IMR-90 (cell line): Measurements from ENCODE around the gene SLC26A6. TPM values are rescaled to one million over a fixed set of nuclear protein-coding genes. Genes with fewer than 3 reads are reported as not detected.

Source experiments
- ATAC-seq: fragments of 200-7000 bp; cut with Tn5 transposase; 2 replicates; pipeline ENCODE4 v1.9.1; 2020; ENCODE audit warnings: low read depth, mild to moderate bottlenecking, moderate library complexity
- Bru-seq: library from RNA; stranded (reverse); fragments of 400-500 nt; gene quantifications from one replicate; lab custom pipeline; 2021; lab: Mats Ljungman, UMichigan
- BruChase-seq, 2 experiments: library from RNA; stranded (reverse); fragments of 400-500 nt; gene quantifications; one replicate each; lab custom pipeline; 2021; lab: Mats Ljungman, UMichigan
- BruUV-seq: library from RNA; stranded (reverse); fragments of 400-500 nt; replicated peaks from 2 replicates; lab custom pipeline; 2021; lab: Mats Ljungman, UMichigan
- CTCF ChIA-PET: fragments of 300-600 bp; formaldehyde crosslinking; extraction: SDS; loops from one replicate; lab custom pipeline; 2021; ENCODE audit warnings: antibody characterized with exemption; lab: Yijun Ruan, JAX
- POLR2A ChIA-PET: fragments of 300-600 bp; sonication (Branson Sonifier 250); formaldehyde crosslinking; loops from one replicate; lab custom pipeline; 2022; ENCODE audit warnings: antibody characterized with exemption; ENCODE audit not compliant: unreplicated experiment; lab: Charles Lee
- DNase-seq: peaks from one replicate; pipeline ENCODE4 v3.0.0; 2013
- H2AFZ ChIP-seq: replicated peaks from 2 replicates; pipeline ENCODE3; 2013; ENCODE audit warnings: low read length, mild to moderate bottlenecking; ENCODE audit not compliant: poor library complexity
- H2AK5ac ChIP-seq: 2 replicates; pipeline ENCODE4 v1.6.1; 2013; ENCODE audit warnings: low read depth, low read length, inconsistent platforms
- H2AK9ac ChIP-seq: replicated peaks from 2 replicates; pipeline ENCODE3; 2013; ENCODE audit warnings: mild to moderate bottlenecking, low read depth, low read length, moderate library complexity; ENCODE audit not compliant: poor library complexity
- H2BK120ac ChIP-seq: 2 replicates; pipeline ENCODE4 v1.6.1; 2013; ENCODE audit warnings: low read depth, low read length, inconsistent platforms
- H2BK15ac ChIP-seq: 3 replicates; pipeline ENCODE4 v1.6.1; 2013; ENCODE audit warnings: low read depth, low read length, inconsistent platforms
- H2BK20ac ChIP-seq: 2 replicates; pipeline ENCODE4 v1.6.1; 2013; ENCODE audit warnings: low read depth, mild to moderate bottlenecking, inconsistent platforms, low read length, moderate library complexity
- H2BK5ac ChIP-seq: 2 replicates; pipeline ENCODE4 v1.6.1; 2013; ENCODE audit warnings: mild to moderate bottlenecking, low read depth, low read length, inconsistent platforms; ENCODE audit not compliant: poor library complexity, severe bottlenecking
- H3K14ac ChIP-seq: replicated peaks from 2 replicates; pipeline ENCODE4 v1.6.1; 2013; ENCODE audit warnings: low read depth, low read length, inconsistent platforms
- H3K18ac ChIP-seq: 2 replicates; pipeline ENCODE4 v1.6.1; 2013; ENCODE audit warnings: low read depth, low read length, control low read depth
- H3K23ac ChIP-seq: 2 replicates; pipeline ENCODE4 v1.6.1; 2013; ENCODE audit warnings: low read depth, low read length, inconsistent platforms
- H3K27ac ChIP-seq: 2 replicates; pipeline ENCODE4 v1.5.1; 2013; ENCODE audit warnings: mild to moderate bottlenecking, control low read depth, low read length; ENCODE audit not compliant: insufficient read depth
- H3K27me3 ChIP-seq: 2 replicates; pipeline ENCODE4 v1.6.1; 2013; ENCODE audit warnings: low read length; ENCODE audit not compliant: control insufficient read depth, insufficient read depth
- H3K36me3 ChIP-seq: 2 replicates; pipeline ENCODE4 v1.6.1; 2013; ENCODE audit warnings: low read length, mixed read lengths; ENCODE audit not compliant: control insufficient read depth, insufficient read depth
- H3K4ac ChIP-seq: 2 replicates; pipeline ENCODE4 v1.6.1; 2013; ENCODE audit warnings: low read depth, low read length, inconsistent platforms
- H3K4me1 ChIP-seq: 2 replicates; pipeline ENCODE4 v1.6.1; 2013; ENCODE audit warnings: low read length, mixed read lengths; ENCODE audit not compliant: control insufficient read depth, insufficient read depth
- H3K4me2 ChIP-seq: 2 replicates; pipeline ENCODE4 v1.6.1; 2013; ENCODE audit warnings: low read depth, mild to moderate bottlenecking, control low read depth, low read length, moderate library complexity
- H3K4me3 ChIP-seq: 2 replicates; pipeline ENCODE4 v1.5.1; 2013; ENCODE audit warnings: low read depth, mild to moderate bottlenecking, control low read depth, low read length, moderate library complexity; ENCODE audit not compliant: insufficient read depth
- H3K56ac ChIP-seq: 2 replicates; pipeline ENCODE4 v1.6.1; 2013; ENCODE audit warnings: low read length, inconsistent platforms; ENCODE audit not compliant: insufficient read depth; ENCODE audit errors: extremely low read depth
- H3K79me1 ChIP-seq, 2 experiments: 2 replicates each; pipeline ENCODE4 v1.6.1; 2013; ENCODE audit warnings: low read length in 2 of 2, inconsistent platforms in 1 of 2, low read depth in 1 of 2
- H3K9ac ChIP-seq: 2 replicates; pipeline ENCODE4 v1.6.1; 2013; ENCODE audit warnings: low read depth, low read length, control low read depth
- H3K9me1 ChIP-seq: 2 replicates; pipeline ENCODE4 v1.6.1; 2013; ENCODE audit warnings: low read length, inconsistent platforms; ENCODE audit not compliant: insufficient read depth
- H3K9me3 ChIP-seq: 2 replicates; pipeline ENCODE4 v1.6.1; 2013; ENCODE audit warnings: low read length; ENCODE audit not compliant: control insufficient read depth, insufficient read depth
- H4K20me1 ChIP-seq: 2 replicates; pipeline ENCODE4 v1.6.1; 2013; ENCODE audit warnings: low read length, inconsistent platforms; ENCODE audit not compliant: insufficient read depth
- H4K5ac ChIP-seq: 2 replicates; pipeline ENCODE4 v1.6.1; 2013; ENCODE audit warnings: mild to moderate bottlenecking, low read depth, low read length, control low read depth
- H4K8ac ChIP-seq, 2 experiments: 2 replicates each; pipeline ENCODE4 v1.6.1; 2013; ENCODE audit warnings: low read depth in 2 of 2, low read length in 2 of 2, control low read depth in 1 of 2, inconsistent platforms in 1 of 2
- H4K91ac ChIP-seq: 2 replicates; pipeline ENCODE4 v1.6.1; 2013; ENCODE audit warnings: low read depth, low read length, inconsistent platforms; ENCODE audit not compliant: insufficient read depth
- FOS ChIP-seq: fragments of 150-350 bp; IDR thresholded peaks from 2 replicates; pipeline ENCODE4 v1.6.1; 2016; ENCODE audit warnings: low read depth, low read length
- MAZ ChIP-seq: IDR thresholded peaks from 2 replicates; pipeline ENCODE4 v1.6.1; 2012; ENCODE audit warnings: low read depth, mild to moderate bottlenecking, low read length, improper control_type of control experiment, moderate library complexity, borderline replicate concordance
- MXI1 ChIP-seq: IDR thresholded peaks from 2 replicates; pipeline ENCODE4 v1.6.1; 2012; ENCODE audit warnings: low read depth, mild to moderate bottlenecking, low read length, moderate library complexity, borderline replicate concordance
- RAD21 ChIP-seq: IDR thresholded peaks from 2 replicates; pipeline ENCODE4 v1.6.1; 2012; ENCODE audit warnings: low read length, improper control_type of control experiment
- RFX5 ChIP-seq: IDR thresholded peaks from 2 replicates; pipeline ENCODE4 v1.8.0; 2012; ENCODE audit warnings: low read depth, mild to moderate bottlenecking, low read length, moderate library complexity
- SMC3 ChIP-seq: fragments of 150-350 bp; IDR thresholded peaks from 2 replicates; pipeline ENCODE4 v1.6.1; 2016; ENCODE audit warnings: low read depth, mild to moderate bottlenecking, antibody characterized with exemption, low read length, moderate library complexity
- WGBS, 2 experiments: methylation state at CpG; one replicate each; pipeline versions ENCODE4 v1.1.5 to v1.1.7; 2013; ENCODE audit warnings: missing lambda C conversion rate in 2 of 2; ENCODE audit not compliant: insufficient read length in 1 of 2; ENCODE audit errors: extremely low coverage in 2 of 2; 5-methylcytosine and 5-hydroxymethylcytosine counted together
- dilution Hi-C: fragments of 300-500 bp; cut with HindIII; formaldehyde crosslinking; loops from one replicate; pipeline ENCODE4 v1.14.3; 2018; ENCODE audit warnings: low sequenced_read_pairs; ENCODE audit not compliant: unreplicated experiment
- in situ Hi-C: fragments of 300-500 bp; cut with MboI; formaldehyde crosslinking; loops from 3 replicates; pipeline ENCODE4 v1.14.3; 2019; ENCODE audit warnings: low sequenced_read_pairs, inconsistent platforms, mixed read lengths
- intact Hi-C: fragments of 100-400 bp; cut with micrococcal nuclease; formaldehyde crosslinking; loops from 2 replicates; pipeline ENCODE4 v1.10.0; 2022
- long read RNA-seq: library from polyadenylated mRNA; unstranded; transcript quantifications from one replicate; pipeline ENCODE4 v2.0.0, GENCODE V29; 2021; ENCODE audit not compliant: unreplicated experiment
- polyA plus RNA-seq, 3 experiments: library from polyadenylated mRNA; depleted of rRNA; stranded (reverse); fragments of >200 nt; gene quantifications; 2 replicates each; pipeline ENCODE4 v1.2.3, GENCODE V29; 2012; ENCODE audit warnings: low replicate concordance in 1 of 3
- total RNA-seq: library from RNA; depleted of rRNA; stranded (reverse); fragments of >200 nt; gene quantifications from 2 replicates; pipeline ENCODE4 v1.2.3, GENCODE V29; 2012; rRNA removed
- TF ChIP-seq, protein P1 (sequence below): conservative IDR thresholded peaks from 2 replicates; pipeline ENCODE4 v1.5.1; 2012; ENCODE audit warnings: mild to moderate bottlenecking, low read depth, low read length, improper control_type of control experiment
- TF ChIP-seq, protein P2 (sequence below): fragments of 150-350 bp; IDR thresholded peaks from 2 replicates; pipeline ENCODE4 v1.6.1; 2017; ENCODE audit warnings: mild to moderate bottlenecking, antibody characterized with exemption, low read length, low read depth

Gene SLC26A6
- total RNA-seq = 11.7 and 11.8 TPM in 2 replicates
- 31.4 and 34.3 TPM in 2 replicates for polyA plus RNA-seq (2012; rRNA removed)
- 12.8 and 16.9 TPM in 2 replicates for polyA plus RNA-seq (2012; cell fraction: cytosol; rRNA removed)
- 352 and 485 TPM in 2 replicates for polyA plus RNA-seq (2012; cell fraction: nucleus; rRNA removed; ENCODE audit: low replicate concordance)
- Bru-seq, nascent RNA = percentile 67 among the genes with signal in this experiment
- BruChase-seq, experiment 1, labeled RNA remaining after a 6-hour chase = percentile 83 among the genes with signal in this experiment
- percentile 90 among the genes with signal in this experiment for BruChase-seq, experiment 2, labeled RNA remaining after a 2-hour chase
- long read RNA-seq, transcript SLC26A6-207 (21 exons, 2,630 nt) = major isoform, 9 of 56 reads
- long read RNA-seq, transcript SLC26A6-205 (21 exons, 2,589 nt) = minor isoform, 8 of 56 reads
- long read RNA-seq, partial matches to known transcripts = 17 of 56 reads
- long read RNA-seq, other reads (novel, unspliced or antisense) = 22 of 56 reads

GRCh38 chr3:48635222-48636021 lies at the start of gene SLC26A6:
Gene SLC26A6 (minus strand): TSS chr3:48635461. CDS start chr3:48635393, 68 bp downstream.
- in situ Hi-C loops = no loop called here
- peak within 1 kb of the TSS; percentile 74 for H2BK120ac ChIP-seq
- H4K8ac ChIP-seq = peak within 1 kb of the TSS; percentile 71 to 82
- ChIA-PET CTCF (interaction anchor here (0.5 to 2.2 kb wide), 12 partner anchors 13 to 79 kb away, joined by 3 to 6 read pairs (median 3); partner anchors contain the start of genes CELSR3, PFKFB4 and UCN2), POLR2A (no interaction called here)
- peaks cover 42% of the 10 kb centered on the region for H4K20me1 ChIP-seq
- DNase-seq (peak; percentile 93), ATAC-seq (peak; percentile 98)
- peaks cover 18% of the 10 kb centered on the region for H3K4me1 ChIP-seq
- peak within 1 kb of the TSS; percentile 79 for H3K27ac ChIP-seq
- H3K27me3 ChIP-seq = no peaks in the 10 kb centered on the region
- H2AK5ac ChIP-seq = peak within 1 kb of the TSS; percentile 90
- peak within 1 kb of the TSS; percentile 46 for H4K5ac ChIP-seq
- 1% methylated on average over 38 of the region's 68 CpGs; no CpG with 5 or more reads in 1 of the 2 experiments for WGBS, 2 experiments
- H2BK20ac ChIP-seq = no peak within 1 kb of the TSS
- peak within 1 kb of the TSS; percentile 47; the same call in 2 of the 3 replicates for H2BK15ac ChIP-seq
- peak within 1 kb of the TSS; percentile 84 for H3K9ac ChIP-seq
- peak within 1 kb of the TSS; percentile 97 for H3K4me2 ChIP-seq
- peak within 1 kb of the TSS; percentile 82 for H3K4ac ChIP-seq
- no peak for TF ChIP-seq RFX5
- TF ChIP-seq SMC3 = peak; percentile 27
- TF ChIP-seq FOS = no peak
- peak; percentile 64; the same call in 1 of the 2 replicates for TF ChIP-seq MXI1
- TF ChIP-seq, protein P1, sequence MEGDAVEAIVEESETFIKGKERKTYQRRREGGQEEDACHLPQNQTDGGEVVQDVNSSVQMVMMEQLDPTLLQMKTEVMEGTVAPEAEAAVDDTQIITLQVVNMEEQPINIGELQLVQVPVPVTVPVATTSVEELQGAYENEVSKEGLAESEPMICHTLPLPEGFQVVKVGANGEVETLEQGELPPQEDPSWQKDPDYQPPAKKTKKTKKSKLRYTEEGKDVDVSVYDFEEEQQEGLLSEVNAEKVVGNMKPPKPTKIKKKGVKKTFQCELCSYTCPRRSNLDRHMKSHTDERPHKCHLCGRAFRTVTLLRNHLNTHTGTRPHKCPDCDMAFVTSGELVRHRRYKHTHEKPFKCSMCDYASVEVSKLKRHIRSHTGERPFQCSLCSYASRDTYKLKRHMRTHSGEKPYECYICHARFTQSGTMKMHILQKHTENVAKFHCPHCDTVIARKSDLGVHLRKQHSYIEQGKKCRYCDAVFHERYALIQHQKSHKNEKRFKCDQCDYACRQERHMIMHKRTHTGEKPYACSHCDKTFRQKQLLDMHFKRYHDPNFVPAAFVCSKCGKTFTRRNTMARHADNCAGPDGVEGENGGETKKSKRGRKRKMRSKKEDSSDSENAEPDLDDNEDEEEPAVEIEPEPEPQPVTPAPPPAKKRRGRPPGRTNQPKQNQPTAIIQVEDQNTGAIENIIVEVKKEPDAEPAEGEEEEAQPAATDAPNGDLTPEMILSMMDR = peak; percentile 64
- peak; percentile 46 for TF ChIP-seq RAD21
- TF ChIP-seq, protein P2, sequence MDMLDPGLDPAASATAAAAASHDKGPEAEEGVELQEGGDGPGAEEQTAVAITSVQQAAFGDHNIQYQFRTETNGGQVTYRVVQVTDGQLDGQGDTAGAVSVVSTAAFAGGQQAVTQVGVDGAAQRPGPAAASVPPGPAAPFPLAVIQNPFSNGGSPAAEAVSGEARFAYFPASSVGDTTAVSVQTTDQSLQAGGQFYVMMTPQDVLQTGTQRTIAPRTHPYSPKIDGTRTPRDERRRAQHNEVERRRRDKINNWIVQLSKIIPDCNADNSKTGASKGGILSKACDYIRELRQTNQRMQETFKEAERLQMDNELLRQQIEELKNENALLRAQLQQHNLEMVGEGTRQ = 0 out of 2 replicates have a peak, but pooled peaks have one; percentile 8
- peak; percentile 92 for TF ChIP-seq MAZ
- peak within 1 kb of the TSS; percentile 68 for H3K56ac ChIP-seq
- peak within 1 kb of the TSS; percentile 95; the same call in 1 of the 2 replicates for H3K23ac ChIP-seq
- BruUV-seq = no TSS peak
- H3K9me3 ChIP-seq = no peaks in the 10 kb centered on the region
- H3K14ac ChIP-seq = peak within 1 kb of the TSS; percentile 97
- intact Hi-C loops = loop anchor here (1.0 to 10.0 kb wide), 8 partner anchors 17 to 191 kb away; partner anchors contain the start of genes ATRIP, CCDC51, NCKIPSD and PFKFB4
- peak within 1 kb of the TSS; percentile 100 for H2AFZ ChIP-seq
- peak within 1 kb of the TSS; percentile 90 for H4K91ac ChIP-seq
- peaks cover 8% of the 10 kb centered on the region for H3K9me1 ChIP-seq
- peak within 1 kb of the TSS; percentile 83 for H3K4me3 ChIP-seq
- H3K18ac ChIP-seq = peak within 1 kb of the TSS; percentile 44
- peak within 1 kb of the TSS; percentile 99 for H2AK9ac ChIP-seq
- dilution Hi-C loops = no loop called here
- H3K79me1 ChIP-seq = peaks cover 42 to 64% of the 10 kb centered on the region in 2 experiments; a peak in 3 of 4 replicates
- peak within 1 kb of the TSS; percentile 71 for H2BK5ac ChIP-seq
- peaks cover 37% of the 10 kb centered on the region for H3K36me3 ChIP-seq
